ENCODE measurements around the gene TTC21B.

The TTC21B gene

DNA sequence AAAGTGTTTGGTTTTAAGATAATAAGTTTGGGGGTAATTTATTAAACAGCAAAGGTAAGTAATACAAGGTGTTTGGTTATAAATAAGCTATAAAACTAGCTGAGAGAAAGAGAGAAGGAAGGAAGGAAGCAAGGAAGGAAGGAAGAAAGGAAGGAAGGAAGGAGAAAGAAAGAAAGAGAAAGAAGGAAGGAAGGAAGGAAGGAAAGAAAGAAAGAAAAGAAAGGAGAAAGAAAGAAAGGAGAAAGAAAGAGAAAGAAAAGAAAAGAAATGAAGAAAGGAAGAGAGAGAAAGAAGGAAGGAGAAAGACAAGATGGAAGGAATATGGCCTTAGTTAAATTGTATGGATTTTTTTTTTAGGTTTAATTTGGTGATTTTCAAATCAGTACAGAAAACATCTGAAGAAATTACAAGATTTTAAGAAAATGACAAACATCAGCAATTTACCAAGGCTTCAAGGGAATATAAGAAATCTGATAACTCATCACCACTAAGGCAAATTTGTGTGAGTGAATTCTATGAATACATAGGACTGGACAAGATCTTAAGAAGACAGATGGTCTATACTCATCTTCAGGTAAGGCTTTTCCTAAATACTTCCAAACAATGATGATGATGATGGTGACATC is 113.1 kb downstream of the TTC21B start:
- H3K9ac ChIP-seq (ENCODE audit: low read length in 2 of 2), result no peak overlapping the region
- H3K9me3 ChIP-seq (ENCODE audit: control insufficient read depth in 2 of 2, low read length in 2 of 2), result no peaks in the 10 kb centered on the region
- no peaks in the 10 kb centered on the region for H3K27me3 ChIP-seq (ENCODE audit: control insufficient read depth in 1 of 2, insufficient read depth in 2 of 2, low read length in 2 of 2)
- no peaks in the 10 kb centered on the region for H3K36me3 ChIP-seq (ENCODE audit: control insufficient read depth in 2 of 2, insufficient read depth in 2 of 2, low read length in 2 of 2)
- no peaks in the 10 kb centered on the region for H3K4me1 ChIP-seq (ENCODE audit: control insufficient read depth, insufficient read depth, low read length)
- no peak overlapping the region for H3K4me3 ChIP-seq (ENCODE audit: low read length in 2 of 2)
- no peak overlapping the region for H3K27ac ChIP-seq (ENCODE audit: low read length)

DNA sequence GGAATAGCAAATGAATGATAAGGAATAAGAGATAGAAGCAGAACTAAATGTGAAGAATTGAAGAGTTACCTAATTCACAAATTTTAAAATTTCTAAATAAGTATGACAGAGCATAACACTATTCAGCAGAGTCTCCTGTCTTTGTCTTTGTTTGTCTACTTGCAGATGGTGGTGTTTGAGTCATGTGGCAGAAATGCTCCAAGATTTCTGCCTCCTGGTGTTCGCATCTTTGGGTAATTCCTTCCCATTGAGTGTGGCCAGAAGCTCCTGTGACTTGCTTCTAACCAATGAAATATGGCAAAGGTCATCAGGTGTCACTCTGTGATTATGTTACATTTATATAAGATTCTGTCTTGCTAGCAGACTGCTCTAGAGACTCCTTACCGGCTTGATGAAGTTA is 114.0 kb downstream of the TTC21B start:
- Histone ChIP-seq H3K9me3 (ENCODE audit: control insufficient read depth in 2 of 2, low read length in 2 of 2) (no peaks in the 10 kb centered on the region), H3K27ac (ENCODE audit: low read length) (no peak overlapping the region), H3K36me3 (ENCODE audit: control insufficient read depth in 2 of 2, insufficient read depth in 2 of 2, low read length in 2 of 2) (no peaks in the 10 kb centered on the region), H3K4me3 (ENCODE audit: low read length in 2 of 2) (no peak overlapping the region), H3K27me3 (ENCODE audit: control insufficient read depth in 1 of 2, insufficient read depth in 2 of 2, low read length in 2 of 2) (no peaks in the 10 kb centered on the region), H3K9ac (ENCODE audit: low read length in 2 of 2) (no peak overlapping the region), H3K4me1 (ENCODE audit: control insufficient read depth, insufficient read depth, low read length) (no peaks in the 10 kb centered on the region)

DNA sequence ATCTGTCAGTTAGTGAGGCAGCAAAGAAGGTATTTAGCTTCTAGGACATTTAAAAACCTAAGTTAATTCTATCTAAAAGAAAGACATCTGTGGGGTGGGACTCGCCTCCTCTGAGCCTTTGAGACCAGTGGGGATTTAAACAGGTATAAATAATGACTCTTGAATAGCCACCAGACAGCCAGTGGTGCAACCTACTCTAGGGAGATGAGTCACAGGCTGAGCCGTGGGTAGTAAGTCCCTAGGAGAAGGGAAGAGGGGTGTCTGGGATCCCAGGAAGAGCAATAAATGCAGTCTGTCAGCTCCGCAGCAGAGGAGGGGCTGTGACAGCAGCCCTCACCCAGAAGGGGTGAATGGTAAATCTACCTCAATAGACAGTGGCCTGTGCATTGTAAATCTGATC is 116.5 kb downstream of the TTC21B start:
- Histone ChIP-seq H3K9ac (ENCODE audit: low read length in 2 of 2) (no peak overlapping the region), H3K27ac (ENCODE audit: low read length) (no peak overlapping the region), H3K4me3 (ENCODE audit: low read length in 2 of 2) (no peak overlapping the region), H3K27me3 (ENCODE audit: control insufficient read depth in 1 of 2, insufficient read depth in 2 of 2, low read length in 2 of 2) (no peaks in the 10 kb centered on the region), H3K9me3 (ENCODE audit: control insufficient read depth in 2 of 2, low read length in 2 of 2) (no peaks in the 10 kb centered on the region), H3K36me3 (ENCODE audit: control insufficient read depth in 2 of 2, insufficient read depth in 2 of 2, low read length in 2 of 2) (no peaks in the 10 kb centered on the region), H3K4me1 (ENCODE audit: control insufficient read depth, insufficient read depth, low read length) (no peaks in the 10 kb centered on the region)

DNA sequence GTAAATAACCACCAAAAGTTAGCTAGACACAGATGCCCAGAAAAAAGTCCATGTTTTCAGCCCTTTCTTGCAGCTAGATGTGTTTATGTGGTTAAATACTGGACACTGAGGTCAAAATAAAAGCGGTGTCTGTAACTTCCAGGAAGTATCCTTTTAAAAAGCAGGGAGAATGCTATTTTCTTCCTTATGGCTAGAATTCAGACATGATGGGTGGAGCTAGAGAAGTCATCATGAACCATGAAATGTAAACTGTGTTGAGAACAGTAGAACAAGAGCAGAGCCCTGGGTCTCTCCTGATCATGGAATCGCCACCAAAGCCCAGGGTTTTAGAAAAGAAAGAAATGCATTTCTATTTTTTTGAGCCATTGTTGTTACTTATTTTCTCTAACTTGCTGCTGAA is 118.2 kb downstream of the TTC21B start:
- Histone ChIP-seq H3K9me3 (ENCODE audit: control insufficient read depth in 2 of 2, low read length in 2 of 2) (no peaks in the 10 kb centered on the region), H3K4me3 (ENCODE audit: low read length in 2 of 2) (no peak overlapping the region), H3K36me3 (ENCODE audit: control insufficient read depth in 2 of 2, insufficient read depth in 2 of 2, low read length in 2 of 2) (no peaks in the 10 kb centered on the region), H3K4me1 (ENCODE audit: control insufficient read depth, insufficient read depth, low read length) (no peaks in the 10 kb centered on the region), H3K27me3 (ENCODE audit: control insufficient read depth in 1 of 2, insufficient read depth in 2 of 2, low read length in 2 of 2) (no peaks in the 10 kb centered on the region), H3K27ac (ENCODE audit: low read length) (no peak overlapping the region), H3K9ac (ENCODE audit: low read length in 2 of 2) (no peak overlapping the region)

- H3K36me3 ChIP-seq (ENCODE audit: control insufficient read depth in 2 of 2, insufficient read depth in 2 of 2, low read length in 2 of 2), result no peaks in the 10 kb centered on the region
- no peaks in the 10 kb centered on the region for H3K4me1 ChIP-seq (ENCODE audit: control insufficient read depth, insufficient read depth, low read length)
- no peak overlapping the region for H3K4me3 ChIP-seq (ENCODE audit: low read length in 2 of 2)
- no peaks in the 10 kb centered on the region for H3K27me3 ChIP-seq (ENCODE audit: control insufficient read depth in 1 of 2, insufficient read depth in 2 of 2, low read length in 2 of 2)
- no peak overlapping the region for H3K27ac ChIP-seq (ENCODE audit: low read length)
- no peaks in the 10 kb centered on the region for H3K9me3 ChIP-seq (ENCODE audit: control insufficient read depth in 2 of 2, low read length in 2 of 2)
- H3K9ac ChIP-seq (ENCODE audit: low read length in 2 of 2), result no peak overlapping the region
Measured at GRCh38 chr2:165833156-165833555, 120.4 kb downstream of the TTC21B start.

DNA sequence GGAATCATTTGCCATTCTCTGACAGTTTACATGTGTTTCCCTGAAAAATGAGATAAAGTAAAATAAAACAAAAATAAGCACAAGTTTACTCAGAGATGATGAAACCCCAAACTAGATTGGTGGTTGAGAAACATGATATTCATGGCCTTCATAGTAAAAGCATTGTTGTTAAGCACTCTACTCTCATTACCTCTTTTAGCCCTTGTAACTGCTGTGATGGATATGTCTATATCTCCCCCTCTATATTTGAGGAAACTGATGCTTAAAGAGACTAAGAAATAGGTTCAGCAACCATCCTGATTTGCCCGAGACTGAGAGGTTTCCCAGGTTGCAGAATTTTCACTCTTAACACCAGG is 125.7 kb downstream of the TTC21B start:
- no peaks in the 10 kb centered on the region for H3K36me3 ChIP-seq (ENCODE audit: control insufficient read depth in 2 of 2, insufficient read depth in 2 of 2, low read length in 2 of 2)
- no peak overlapping the region for H3K9ac ChIP-seq (ENCODE audit: low read length in 2 of 2)
- no peaks in the 10 kb centered on the region for H3K4me1 ChIP-seq (ENCODE audit: control insufficient read depth, insufficient read depth, low read length)
- H3K9me3 ChIP-seq (ENCODE audit: control insufficient read depth in 2 of 2, low read length in 2 of 2), result no peaks in the 10 kb centered on the region
- H3K27ac ChIP-seq (ENCODE audit: low read length), result no peak overlapping the region
- no peak overlapping the region for H3K4me3 ChIP-seq (ENCODE audit: low read length in 2 of 2)
- no peaks in the 10 kb centered on the region for H3K27me3 ChIP-seq (ENCODE audit: control insufficient read depth in 1 of 2, insufficient read depth in 2 of 2, low read length in 2 of 2)

DNA sequence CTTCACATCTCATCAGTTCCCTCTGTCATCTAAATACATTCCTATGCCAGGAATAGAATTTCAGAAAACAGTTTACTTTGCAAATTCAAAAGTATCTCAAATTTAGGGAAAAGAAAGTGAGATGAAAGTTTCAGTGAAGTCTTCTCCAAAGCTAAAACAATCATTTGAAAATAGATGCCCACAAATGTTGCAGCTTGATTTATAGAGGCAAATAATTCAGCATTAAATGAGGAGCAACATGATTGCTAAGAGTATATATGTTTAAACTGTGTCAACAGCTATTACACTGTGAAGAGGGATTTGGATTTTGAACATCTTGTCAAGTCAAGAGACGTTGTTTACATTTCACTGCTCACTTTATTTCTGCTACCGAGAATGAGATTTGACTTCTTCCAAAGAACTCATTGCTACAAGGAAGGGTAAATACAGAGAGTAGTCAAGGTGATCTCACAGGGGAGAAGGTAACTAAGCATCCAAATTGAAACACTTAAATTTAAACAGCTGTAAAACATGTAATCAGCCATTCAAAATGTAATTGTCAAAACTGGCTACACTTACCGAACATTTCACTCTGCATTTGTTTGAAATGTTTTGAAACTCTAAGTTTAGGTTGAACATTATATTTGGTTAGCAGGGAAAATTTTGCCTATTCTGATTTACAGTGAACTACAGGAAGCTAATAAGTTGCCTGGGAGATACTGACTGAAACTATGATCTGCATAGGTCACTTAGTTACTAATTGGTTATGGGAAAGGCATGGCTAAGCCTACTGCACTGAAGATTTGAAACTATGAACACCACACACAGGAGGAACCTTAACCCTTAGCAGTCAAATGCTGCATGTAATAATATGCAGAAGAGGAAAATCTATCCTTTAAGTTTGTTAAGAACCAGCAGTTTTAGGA is 126.3 kb downstream of the TTC21B start:
- no peak overlapping the region for H3K4me3 ChIP-seq (ENCODE audit: low read length in 2 of 2)
- no peak overlapping the region for H3K9ac ChIP-seq (ENCODE audit: low read length in 2 of 2)

GRCh38 chr2:165825041-165825440 is 128.5 kb downstream of the TTC21B start:
- Histone ChIP-seq H3K36me3 (ENCODE audit: control insufficient read depth in 2 of 2, insufficient read depth in 2 of 2, low read length in 2 of 2) (no peaks in the 10 kb centered on the region), H3K4me3 (ENCODE audit: low read length in 2 of 2) (no peak overlapping the region), H3K9ac (ENCODE audit: low read length in 2 of 2) (no peak overlapping the region), H3K27ac (ENCODE audit: low read length) (no peak overlapping the region), H3K4me1 (ENCODE audit: control insufficient read depth, insufficient read depth, low read length) (no peaks in the 10 kb centered on the region), H3K27me3 (ENCODE audit: control insufficient read depth in 1 of 2, insufficient read depth in 2 of 2, low read length in 2 of 2) (no peaks in the 10 kb centered on the region), H3K9me3 (ENCODE audit: control insufficient read depth in 2 of 2, low read length in 2 of 2) (no peaks in the 10 kb centered on the region)

More for the DNA sequence above, 126.3 kb downstream of the TTC21B start:
- no peaks in the 10 kb centered on the region for H3K27me3 ChIP-seq (ENCODE audit: control insufficient read depth in 1 of 2, insufficient read depth in 2 of 2, low read length in 2 of 2)
- H3K4me1 ChIP-seq (ENCODE audit: control insufficient read depth, insufficient read depth, low read length), result no peaks in the 10 kb centered on the region
- no peaks in the 10 kb centered on the region for H3K9me3 ChIP-seq (ENCODE audit: control insufficient read depth in 2 of 2, low read length in 2 of 2)
- H3K36me3 ChIP-seq (ENCODE audit: control insufficient read depth in 2 of 2, insufficient read depth in 2 of 2, low read length in 2 of 2), result no peaks in the 10 kb centered on the region
- H3K27ac ChIP-seq (ENCODE audit: low read length), result no peak overlapping the region

Data from stomach smooth muscle (tissue), 2 donors.